ENCODE data around the gene ZNF793.

ZNF793 gene

GRCh38 chr19:37472165-37472564 lies 34.6 kb upstream of the ZNF793 start:
- no peak for TF ChIP-seq CTCF (IDR thresholded peaks at IDR 0.05; ENCODE audit: low read depth, low read length)

GRCh38 chr19:37484406-37485168 lies 22.2 kb upstream of the ZNF793 start:
- DNase-seq (ENCODE audit: extremely low read depth, low read depth), result no peak
- no peak for TF ChIP-seq CTCF (IDR thresholded peaks at IDR 0.05; ENCODE audit: low read depth, low read length)

More at GRCh38 chr19:37472165-37472564, 34.6 kb upstream of the ZNF793 start:
- DNase-seq (ENCODE audit: extremely low read depth, low read depth), result no peak

GRCh38 chr19:37492213-37492612 lies 14.5 kb upstream of the ZNF793 start:
- no peak for DNase-seq (ENCODE audit: extremely low read depth, low read depth)
- no peak for TF ChIP-seq CTCF (IDR thresholded peaks at IDR 0.05; ENCODE audit: low read depth, low read length)

- TF ChIP-seq CTCF (IDR thresholded peaks at IDR 0.05; ENCODE audit: low read depth, low read length), result no peak
- no peak for DNase-seq (ENCODE audit: extremely low read depth, low read depth)
Observed at GRCh38 chr19:37505958-37506386, 767 bp upstream of the ZNF793 start.

- no peak for TF ChIP-seq CTCF (IDR thresholded peaks at IDR 0.05; ENCODE audit: low read depth, low read length)
- no peak for DNase-seq (ENCODE audit: extremely low read depth, low read depth)
Observed at GRCh38 chr19:37507167-37507464, 377 bp downstream of the ZNF793 start.

- TF ChIP-seq CTCF (IDR thresholded peaks at IDR 0.05; ENCODE audit: low read depth, low read length), result no peak
- no peak for DNase-seq (ENCODE audit: extremely low read depth, low read depth)
Observed at GRCh38 chr19:37511186-37511585, 4.4 kb downstream of the ZNF793 start.

- TF ChIP-seq CTCF (IDR thresholded peaks at IDR 0.05; ENCODE audit: low read depth, low read length), result no peak
- DNase-seq (ENCODE audit: extremely low read depth, low read depth), result no peak
Observed at GRCh38 chr19:37511821-37512220, 5.1 kb downstream of the ZNF793 start.
